Non-pigmented ciliary epithelial cell (primary cell): ENCODE data around the gene FBXL20.
"Not testable (repeated sequence)": the region's sequence is repeated elsewhere in the genome, so short reads cannot be mapped to it uniquely, and the experiment has no call there.

ENCODE experiments used
- DNase-seq: peaks from one replicate; pipeline ENCODE4 v3.0.0-alpha.2; 2010; ENCODE audit warnings: low read depth

Gene FBXL20

DNA sequence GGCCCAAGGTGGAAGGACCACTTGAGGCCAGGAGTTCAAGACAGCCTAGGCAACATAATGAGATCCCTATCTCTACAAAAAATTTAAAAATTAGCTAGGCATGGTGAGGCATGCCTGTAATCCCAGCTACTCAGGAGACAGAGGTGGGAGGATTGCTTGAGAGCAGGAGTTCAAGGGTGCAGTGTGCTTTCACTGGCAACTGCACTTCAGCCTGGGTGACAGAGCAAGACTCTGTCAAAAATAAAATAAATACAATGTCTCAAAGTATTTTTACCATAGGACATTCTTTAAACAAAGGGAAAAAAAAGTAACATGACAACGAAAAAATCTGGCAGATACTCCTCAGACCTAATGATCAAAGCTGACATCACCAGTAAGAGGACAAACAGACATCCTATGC, 72.6 kb downstream of the FBXL20 start:
- no peak for DNase-seq

DNA sequence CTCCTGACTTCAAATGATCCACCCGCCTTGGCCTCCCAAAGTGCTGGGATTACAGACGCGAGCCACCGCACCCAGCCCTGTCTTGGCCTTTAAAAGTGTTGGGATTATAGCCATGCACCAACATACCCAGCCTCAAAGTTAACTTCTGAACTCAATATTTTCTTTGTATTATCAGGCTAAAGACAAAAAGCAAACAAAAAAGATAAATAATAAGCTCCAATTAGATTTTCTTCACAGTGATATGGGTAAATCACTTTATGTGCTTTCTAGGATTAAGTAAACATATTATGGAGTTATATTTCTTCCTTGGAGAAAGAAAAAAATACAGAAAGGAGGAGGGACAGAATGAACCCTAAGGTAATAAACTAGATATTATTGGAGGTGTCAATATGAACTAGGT, 74.3 kb downstream of the FBXL20 start:
- DNase-seq: no peak

DNA sequence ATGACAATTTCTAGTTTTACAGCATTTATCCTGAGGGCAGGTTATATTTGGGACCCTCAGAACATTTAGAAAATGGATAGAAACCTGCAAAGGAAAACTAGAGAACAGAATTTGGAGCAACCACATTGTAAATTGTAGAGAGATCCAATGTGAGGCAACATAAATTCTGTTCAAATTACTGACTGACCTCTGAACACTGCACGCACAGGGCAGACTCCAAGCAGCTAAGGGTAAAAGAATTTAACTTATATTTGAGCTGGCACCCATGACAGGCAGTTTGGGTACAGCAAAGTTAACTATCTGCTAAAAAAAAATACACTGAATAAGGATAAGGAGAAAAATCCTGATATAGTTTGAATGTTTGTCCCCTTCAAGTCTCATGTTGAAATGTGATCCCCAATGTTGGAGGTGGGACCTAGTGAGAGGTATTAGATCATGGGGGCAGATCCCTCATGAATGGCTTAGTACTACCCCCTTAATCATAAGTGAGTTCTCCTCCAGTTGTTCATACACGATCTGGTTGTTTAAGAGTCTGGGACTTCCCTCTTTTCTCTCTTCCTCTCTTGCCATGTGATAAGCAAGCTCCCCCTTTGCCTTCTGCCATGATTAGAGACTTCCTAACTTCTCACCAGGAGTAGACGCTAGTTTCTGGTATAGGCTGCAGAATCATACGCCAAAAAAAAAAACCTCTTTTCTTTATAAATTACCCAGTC, 75.7 kb downstream of the FBXL20 start:
- DNase-seq: no peak

DNA sequence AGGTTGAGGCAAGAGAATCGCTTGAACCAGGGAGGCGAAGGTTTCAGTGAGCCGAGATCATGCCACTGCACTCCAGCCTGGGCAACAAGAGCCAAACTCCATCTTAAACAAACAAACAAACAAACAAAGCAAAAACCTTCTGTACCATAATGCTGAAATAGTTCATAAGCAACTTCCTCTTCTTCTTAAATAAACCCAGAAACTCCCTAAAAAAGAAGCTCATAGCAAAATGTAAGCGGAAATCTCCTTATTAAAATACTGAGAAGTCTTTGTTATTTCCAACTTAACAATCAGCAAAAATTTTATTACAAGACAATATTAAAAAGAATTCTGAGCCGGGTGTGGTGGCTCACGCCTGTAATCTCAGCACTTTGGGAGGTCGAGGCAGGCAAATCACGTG, 82.8 kb downstream of the FBXL20 start:
- DNase-seq: no peak

DNA sequence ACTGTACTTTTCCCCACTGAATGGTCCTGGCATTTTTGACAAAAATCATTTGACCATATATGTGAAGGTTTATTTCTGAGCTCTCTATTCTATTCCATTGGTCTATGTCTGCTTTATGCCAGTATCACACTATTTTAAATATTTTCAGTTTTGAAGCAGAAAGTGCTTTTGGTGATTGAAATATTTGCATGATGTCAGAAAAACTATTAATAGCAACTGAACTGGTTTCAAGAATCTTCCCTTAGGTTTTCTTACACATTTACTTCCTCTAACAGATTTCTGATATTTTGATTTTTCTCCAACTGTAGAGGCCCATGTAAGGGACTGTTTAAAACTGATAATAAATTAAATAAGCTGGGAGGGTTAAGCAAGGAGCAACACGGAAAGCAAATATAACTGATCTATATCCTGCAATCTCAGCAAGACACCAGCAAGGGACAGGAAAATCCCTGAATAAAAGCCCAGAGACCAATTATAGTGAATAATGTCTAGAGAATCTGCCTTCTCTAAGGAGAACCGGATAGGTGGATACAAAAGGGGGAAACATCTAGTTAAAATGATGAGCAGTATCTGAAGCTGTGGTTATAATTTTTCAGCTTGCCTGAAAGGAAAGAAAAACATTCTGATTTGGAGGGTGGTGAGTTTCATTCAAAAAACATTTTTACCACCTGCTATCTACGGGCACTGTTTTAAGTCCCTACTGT, 94.8 kb downstream of the FBXL20 start:
- DNase-seq: no peak

DNA sequence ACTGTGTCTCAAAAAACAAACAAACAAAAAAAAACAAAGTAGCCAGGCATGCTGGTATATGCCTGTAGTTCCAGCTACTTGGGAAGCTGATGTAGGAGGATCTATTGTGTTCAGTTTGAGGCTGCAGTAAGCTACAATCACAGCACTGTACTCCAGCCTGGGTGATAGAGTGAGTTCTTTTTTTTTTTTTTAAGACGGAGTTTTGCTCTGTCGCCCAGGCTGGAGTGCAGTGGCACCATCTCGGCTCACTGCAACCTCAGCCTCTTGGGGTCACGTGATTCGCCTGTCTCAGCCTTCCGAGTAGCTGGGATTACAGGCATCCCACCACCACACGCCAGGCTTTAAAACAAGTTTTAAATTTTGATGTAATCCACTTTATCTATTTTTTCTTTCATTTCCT, 95.4 kb downstream of the FBXL20 start:
- DNase-seq: no peak

DNA sequence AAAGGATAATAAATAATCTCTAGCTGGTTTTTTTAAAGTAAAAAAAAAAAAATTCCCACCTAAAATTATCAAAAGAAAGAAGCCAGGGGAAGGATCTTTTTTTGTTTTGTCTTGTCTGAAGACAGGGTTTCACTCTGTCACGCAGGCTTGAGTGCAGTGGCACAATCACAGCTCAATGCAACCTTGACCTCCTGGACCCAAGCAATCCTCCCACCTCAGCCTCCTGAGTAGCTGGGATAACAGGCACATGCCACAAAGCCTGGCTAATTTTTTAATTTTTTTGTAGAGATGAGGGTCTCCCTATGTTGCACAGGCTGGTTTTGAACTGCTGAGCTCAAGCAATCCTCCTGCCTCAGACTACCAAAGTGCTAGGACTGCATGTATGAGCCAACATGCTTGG, 97.2 kb downstream of the FBXL20 start:
- DNase-seq: no peak

DNA sequence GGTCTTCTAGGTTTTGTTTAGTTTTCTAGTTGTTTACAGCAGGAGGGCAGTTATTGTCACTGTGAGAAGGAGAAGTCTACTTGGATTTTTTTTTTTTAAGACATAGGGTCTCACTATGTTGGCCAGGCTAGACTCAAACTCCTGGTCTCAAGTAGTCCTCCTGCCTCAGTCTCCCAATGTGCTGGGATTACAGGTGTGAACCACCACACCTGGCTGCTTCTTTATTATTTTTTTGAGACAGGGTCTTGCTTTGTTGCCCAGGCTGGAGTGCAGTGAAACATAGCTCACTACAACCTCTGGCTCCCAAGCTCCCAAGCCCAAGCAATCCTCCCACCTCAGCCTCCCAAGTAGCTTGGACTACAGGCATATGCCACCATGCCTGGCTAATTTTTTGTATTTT, 107.4 kb downstream of the FBXL20 start:
- DNase-seq: no peak

DNA sequence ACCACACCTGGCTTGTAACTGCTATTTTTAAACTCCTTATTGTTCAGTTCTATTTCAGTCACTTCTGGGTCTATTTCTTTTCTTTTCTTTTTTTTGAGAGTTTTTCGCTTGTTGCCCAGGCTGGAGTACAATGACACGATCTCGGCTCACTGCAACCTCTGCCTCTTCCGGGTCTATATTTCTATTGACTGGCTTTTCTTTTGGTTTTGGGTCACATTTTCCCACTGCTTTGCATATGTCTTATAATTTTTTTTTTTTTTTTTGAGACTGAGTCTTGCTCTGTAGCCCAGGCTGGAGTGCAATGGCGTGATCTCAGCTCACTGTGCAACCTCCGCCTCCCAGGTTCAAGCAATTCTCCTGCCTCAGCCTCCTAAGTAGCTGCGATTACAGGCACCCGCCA, 108.9 kb downstream of the FBXL20 start:
- DNase-seq: not testable (repeated sequence)

DNA sequence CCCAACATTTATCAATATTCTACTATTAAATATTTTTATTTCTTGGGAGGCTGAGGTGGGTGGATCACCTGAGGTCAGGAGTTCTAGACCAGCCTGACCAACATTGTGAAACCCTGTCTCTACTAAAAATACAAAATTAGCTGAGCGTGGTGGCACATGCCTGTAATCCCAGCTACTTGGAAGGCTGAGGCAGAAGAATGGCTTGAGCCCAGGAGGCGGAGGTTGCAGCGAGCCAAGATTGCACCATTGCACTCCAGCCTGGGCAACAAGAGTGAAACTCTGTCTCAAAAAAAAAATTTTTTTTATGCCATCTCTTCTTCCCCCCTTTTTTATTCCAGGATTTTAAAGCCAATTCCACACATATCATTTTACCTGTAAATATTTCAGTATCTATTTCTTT, 114.9 kb downstream of the FBXL20 start:
- DNase-seq: not testable (repeated sequence)

DNA sequence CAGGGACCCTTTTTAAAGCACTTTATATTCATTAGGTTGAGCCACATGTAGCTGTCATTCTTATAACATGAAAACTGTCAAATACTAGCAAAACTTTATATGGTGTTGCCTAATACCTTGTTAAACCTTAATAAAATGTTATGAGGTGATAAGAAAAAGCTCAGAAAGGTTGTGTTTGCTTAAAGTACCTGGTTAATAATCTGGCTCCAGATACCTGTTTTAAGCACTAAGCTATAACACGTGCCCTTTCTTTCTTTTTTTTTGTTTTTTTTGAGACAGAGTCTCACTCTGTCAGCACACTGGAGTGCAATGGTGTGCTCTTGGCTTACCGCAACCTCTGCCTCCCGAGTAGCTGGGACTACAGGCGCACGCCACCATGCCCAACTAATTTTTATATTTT, 116.7 kb downstream of the FBXL20 start:
- DNase-seq: no peak

DNA sequence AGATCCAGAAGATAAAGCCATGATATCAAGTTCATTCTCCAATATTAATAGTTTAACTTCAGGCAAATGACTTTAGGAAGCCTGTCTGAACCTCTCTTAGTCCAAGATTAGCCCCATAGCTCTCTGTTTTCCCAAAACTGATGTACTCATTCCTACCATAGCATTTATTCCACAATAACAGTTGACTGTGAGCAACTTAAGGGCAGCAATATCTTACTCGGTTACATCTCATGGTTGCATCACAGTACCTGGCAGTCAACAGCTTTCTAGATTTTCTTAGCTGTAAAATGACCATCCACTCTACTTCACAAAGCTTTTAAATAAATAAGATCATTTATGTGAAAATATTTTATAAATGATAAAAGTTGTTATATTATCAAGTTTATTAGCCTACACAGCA, 117.5 kb downstream of the FBXL20 start:
- DNase-seq: no peak

DNA sequence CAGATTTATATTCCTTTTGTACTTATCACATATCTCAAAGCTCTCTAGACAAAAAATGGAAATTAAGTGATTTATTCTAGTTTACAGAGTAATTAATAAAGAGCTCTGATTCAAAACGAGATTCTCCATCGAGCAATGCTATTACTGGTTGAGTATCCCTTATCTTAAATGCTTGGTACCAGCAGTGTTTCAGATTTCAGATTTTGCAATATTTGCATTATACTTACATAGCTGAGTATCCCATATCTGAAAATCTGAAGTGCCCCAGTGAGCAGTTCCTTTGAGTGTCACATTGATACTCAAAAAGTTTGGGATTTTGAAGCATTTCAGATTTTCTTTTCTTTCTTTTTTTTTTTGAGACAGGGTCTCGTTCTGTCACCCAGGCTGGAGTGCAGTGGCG, 118.3 kb downstream of the FBXL20 start:
- DNase-seq: no peak

DNA sequence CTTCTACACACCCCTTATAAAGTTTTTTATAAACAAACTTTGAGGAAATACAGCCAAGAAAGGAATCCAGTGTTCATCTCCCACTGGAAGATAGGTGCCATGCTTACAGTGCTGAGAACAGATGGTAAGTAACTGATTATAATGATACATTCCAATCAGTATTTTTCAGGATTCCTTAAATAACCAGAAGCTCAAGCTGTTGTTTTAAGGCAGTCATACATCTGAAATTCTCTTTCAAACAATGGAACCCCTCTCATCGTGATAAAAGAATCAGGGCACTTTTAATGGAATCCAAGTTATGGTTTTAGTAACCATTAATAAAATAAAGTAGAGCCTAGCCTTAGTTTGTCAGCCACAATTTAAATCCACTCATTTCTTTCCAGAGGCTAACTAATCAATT, 119.6 kb downstream of the FBXL20 start:
- no peak for DNase-seq

DNA sequence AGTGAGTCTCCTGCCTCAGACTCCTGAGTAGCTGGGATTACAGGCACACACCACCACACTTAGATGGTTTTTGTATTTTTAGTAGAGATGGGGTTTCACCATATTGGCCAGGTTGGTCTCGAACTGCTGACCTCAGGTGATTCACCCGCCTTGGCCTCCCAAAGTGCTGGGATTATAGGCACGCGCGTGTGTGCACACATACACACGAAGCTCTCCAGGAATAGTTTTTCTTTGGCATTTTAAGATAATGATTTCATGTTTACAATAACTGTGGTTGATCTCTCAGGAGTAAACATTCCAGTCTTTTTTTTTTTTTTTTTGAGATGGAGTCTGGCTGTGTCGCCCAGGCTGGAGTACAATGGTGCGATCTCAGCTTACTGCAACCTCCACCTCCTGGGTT, 123.2 kb downstream of the FBXL20 start:
- DNase-seq: not testable (repeated sequence)

DNA sequence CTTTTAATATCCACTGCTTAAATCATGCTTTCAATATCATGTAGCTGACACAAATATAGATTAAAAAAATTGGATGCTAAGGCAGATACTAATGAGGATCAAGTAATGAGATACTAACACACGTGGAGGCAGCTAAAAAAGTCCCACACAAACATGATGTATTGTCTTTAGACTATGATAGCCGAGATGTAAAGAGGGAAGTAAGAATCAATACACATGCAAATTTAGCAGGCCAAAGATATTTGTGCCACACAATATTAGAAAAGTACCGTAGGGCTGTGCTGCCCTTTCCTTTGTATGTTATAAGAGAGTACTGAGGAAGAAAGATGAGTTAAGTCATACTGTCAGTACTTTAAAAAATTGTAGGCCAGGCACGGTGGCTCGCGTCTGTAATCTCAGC, 124.3 kb downstream of the FBXL20 start:
- no peak for DNase-seq

DNA sequence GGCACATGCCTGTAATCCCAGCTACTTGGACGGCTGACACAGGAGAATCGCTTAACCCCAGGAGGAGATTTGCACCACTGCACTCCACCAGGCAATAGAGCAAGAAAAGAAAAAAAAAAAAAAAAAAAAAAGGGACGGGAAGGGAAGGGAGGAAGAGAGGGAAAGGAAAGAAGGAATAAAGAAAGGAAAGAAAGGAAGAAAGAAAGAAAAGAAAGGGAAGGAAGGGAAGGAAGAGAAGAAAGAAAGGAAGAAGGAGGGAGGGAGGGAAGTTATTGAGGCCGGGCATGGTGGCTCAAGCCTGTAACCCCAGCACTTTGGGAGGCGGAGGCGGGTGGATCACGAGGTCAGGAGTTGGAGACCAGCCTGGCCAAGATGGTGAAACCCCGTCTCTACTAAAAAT, 125.3 kb downstream of the FBXL20 start:
- DNase-seq: no peak

DNA sequence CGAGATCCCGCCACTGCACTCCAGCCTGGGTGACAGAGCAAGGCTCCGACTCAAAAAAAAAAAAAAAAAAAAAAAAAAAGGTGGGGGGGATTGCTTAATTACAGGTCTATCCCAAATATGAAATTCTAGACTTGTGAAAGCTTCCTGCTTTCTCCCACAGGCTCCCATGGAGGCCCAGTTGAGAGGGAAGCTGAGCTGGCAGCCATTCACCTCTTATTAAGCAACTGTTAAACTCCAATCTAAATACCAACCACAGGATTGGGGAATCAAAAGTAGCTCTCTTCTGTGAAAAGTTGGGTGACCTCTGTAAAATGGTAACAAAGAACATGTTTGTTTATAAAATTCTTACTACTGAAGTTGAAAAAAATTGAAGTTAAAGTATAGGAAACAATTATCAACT, 129.9 kb downstream of the FBXL20 start:
- DNase-seq: no peak

DNA sequence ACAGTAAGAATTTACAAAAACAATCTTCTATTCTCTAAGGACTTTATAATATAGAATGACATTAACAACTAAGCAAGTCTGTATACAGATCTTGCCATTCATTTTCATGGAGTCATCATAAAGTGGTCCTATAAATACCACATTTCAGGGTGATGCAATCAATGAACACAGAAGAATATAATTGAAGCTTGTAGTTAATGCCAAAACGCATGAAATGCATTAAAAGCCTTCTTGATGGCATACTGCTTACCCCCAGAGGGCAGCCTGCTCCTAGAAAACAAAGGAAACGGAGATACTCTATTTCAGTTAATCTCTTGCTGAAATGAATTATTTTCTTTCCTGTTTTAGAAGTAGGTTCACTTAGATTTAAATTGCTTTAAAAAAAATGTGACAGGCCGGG, 130.5 kb downstream of the FBXL20 start:
- peak; percentile 15 for DNase-seq

DNA sequence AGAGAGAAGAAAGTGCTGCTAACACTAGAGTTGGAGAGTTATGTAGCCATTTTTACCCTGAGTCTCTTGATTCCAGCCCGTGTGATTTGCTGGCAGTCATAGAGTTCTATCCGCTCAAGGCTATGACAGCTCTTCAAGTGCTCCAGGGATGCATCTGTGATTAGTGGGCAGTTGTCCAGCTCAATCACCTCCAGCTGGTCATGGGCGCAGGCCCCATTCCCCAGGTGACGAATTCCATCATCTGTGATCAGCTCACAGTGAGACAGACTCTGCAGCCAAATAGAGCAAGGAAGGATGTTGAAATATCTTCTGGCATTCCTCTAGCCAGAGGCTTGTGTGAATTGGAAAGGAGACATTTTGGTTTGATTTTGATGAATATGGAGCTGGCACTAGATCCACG, 137.3 kb downstream of the FBXL20 start:
- no peak for DNase-seq

DNA sequence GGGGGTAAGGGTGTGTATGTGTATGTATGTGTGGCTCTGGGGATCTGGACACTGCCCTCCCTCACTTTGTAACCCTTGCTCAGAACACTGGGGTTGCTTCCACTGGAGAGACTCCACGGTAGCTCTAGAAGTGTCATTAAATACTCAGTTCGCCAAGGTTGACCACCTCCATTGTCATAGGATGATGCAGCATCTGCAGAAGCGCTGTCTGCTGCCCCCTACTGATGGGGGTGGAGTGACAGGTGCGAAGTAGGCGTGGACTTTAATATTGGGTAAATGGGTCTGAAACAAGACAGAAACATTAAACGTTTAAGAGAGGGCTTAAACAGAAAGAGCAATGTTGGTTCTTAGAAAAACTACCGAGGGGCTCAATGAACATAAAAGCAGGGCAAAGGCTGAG, 140.1 kb downstream of the FBXL20 start:
- DNase-seq: no peak

DNA sequence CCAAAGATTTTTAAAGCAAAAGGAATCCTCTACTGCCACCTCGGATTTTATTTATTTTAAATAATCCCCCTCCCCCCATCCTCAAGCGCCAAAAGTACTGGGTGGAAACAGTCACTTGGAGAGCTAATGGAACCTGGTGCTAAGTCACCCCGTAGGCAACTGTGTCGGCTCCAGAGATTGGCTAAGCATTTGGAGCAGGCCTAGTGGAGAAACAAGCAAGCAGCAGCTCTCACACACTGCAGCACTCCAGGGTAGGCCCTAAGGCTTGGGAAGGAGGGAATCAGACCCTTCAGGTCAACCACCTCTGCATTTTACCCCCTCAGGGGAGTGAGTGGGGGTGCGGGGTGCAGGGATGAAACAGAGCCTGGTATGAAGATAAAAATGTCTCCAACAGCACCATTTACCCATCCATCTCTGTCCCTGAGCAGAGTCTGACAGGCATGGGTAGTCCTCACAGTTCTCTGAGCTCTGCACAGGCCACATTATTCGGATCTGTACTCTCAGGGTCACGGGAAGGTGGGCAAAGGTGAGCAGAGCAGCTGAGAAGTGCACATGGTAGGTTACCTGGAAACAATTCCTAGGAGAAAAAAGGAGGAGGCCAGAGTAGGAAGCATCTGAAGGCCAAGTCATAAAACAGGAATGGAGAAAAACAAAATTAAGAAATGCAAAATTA, 148.5 kb downstream of the FBXL20 start:
- no peak for DNase-seq

DNA sequence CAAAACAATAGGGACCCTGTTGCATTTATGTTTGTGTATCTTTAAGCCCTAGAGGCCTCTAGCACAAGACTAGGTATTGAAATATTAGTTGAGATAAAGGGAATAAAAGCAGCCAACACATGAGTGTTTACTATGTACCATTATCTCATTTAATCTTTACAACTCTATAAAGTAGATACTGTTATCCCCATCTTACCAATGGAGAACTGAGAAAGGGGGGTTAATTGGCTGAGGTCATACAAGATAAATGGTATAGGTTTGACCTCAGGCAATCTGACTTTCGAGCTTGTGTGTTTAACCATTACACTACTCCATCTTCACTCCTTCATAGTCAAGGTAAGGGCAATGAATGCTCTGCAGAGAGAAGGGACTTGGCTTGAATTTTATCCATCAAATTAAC, 149.4 kb downstream of the FBXL20 start:
- no peak for DNase-seq
